ENCODE data around the gene MATK.
"Not testable (repeated sequence)": the region's sequence is repeated elsewhere in the genome, so short reads cannot be mapped to it uniquely, and the experiment has no call there.

Gene MATK

DNA sequence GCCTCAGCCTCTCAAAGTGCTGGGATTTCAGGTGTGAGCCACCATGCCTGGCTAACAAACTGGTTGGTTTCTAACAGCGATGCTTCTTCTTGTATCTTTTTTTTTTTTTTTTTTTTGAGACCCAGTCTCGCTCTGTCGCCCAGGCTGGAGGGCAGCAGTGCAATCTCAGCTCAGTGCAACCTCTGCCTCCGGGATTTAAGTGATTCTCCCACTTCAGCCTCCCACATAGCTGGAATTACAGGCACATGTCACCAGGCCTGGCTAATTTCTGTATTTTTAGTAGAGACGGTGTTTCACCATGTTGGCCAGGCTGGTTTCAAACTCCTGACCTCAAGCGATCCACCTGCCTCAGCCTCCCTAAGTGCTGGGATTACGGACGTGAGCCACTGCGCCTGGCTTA, 30.0 kb upstream of the MATK start:
- DNase-seq (ENCODE audit: low spot score): not testable (repeated sequence)

DNA sequence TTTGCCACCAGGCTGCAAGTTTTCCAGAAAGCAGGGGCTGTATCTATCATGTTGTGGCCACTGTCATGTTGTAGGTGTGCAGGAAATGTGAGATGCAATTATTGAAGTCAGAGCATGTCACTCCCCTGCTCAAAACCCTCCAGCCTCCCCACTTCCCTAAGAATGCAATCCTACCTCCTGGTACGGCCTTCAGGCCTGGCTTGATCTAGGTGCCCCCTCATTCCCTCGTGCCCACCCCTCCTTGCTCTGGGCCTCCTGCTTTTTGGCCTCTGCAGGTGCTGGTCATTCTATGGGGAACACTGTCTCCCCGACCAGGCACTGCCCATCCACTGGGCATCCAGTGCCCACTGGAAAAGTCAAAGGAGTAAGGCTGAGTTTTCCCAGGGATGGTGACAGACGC, 28.5 kb upstream of the MATK start:
- DNase-seq (ENCODE audit: low spot score): no peak

DNA sequence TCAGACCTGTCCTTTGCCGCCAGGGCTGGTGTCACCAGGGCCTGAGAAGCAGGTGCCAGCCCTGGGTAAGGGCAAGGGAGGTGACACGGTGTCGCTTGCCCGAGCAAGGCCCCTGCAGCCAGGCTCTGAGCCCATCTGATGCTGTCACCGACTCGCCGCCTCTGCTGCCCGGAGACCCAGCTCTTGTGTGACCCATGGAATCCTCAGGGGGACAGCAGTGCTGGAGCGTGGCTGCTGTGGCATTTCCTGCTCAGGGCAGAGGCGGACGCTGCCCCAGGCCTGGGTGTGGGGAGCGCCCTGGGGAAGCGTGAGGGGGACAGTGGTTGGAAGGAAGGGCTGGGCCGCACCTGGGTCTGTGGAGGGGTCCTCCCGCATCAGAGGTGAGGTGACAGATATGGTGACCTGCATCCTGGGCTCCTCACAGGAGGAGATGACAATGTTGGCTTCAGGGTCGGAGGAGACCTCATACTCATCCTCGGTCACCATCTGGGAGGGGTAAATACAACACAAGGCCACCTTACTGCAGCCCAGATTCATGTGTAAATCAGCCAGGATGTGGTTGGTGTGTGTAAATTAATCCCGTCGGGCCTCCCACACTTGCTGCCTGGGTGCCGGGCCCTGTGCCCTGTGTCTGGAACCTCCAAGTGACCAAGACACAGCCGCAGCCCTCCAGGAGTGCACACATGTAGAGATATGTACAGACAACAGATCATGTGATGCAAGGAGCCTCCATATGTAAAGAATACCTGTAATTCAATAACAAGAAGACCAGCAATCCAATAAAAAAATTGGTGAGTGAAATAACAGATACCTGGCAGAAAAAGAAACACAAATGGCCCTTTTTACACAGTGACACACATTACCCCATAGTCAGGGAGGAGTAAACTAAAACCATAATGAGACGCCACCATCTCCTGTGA, 27.6 kb upstream of the MATK start:
- DNase-seq (ENCODE audit: low spot score): no peak

- DNase-seq (ENCODE audit: low spot score): no peak
Observed at GRCh38 chr19:3810708-3811355, 24.7 kb upstream of the MATK start.

DNA sequence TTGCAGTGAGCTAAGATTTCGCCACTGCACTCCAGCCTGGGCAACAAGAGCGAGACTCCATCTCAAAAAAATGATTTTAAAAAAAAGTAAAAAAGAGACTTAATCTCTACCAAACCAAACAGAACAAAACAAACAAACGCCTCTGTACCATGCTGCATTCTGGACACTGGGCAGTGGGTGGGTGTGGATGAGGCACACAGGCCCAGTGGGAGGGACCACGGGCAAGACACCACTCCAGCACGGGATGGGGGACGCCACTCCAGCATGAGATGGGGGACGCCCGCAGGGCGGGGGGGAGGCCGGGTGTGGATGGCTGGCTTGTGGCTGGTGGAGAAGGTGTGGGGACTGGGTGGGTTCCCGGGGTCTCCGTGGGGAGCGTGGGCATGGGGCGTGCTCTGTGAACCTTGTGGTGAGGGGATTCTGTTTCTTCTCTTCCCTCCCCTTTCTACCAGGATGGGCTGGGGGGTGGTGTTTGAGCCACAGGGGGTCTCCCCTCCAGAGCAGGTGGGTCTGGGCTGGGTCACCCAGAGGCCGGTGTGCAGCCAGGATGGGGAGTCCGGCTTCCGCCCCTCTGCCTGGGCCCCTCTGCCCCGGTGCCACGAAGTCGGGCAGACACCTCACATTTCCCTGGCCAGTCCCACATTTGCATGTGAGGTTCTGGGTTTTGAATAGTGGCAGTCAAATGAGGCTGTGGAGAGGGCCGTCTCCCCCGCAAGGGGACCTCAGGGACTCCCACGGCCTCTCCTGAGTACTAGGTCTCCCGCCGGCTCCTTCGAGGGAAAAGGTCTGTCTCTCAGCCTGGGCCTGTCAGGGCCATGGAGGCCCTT, 23.9 kb upstream of the MATK start:
- DNase-seq (ENCODE audit: low spot score): no peak

GRCh38 chr19:3808420-3809143, 22.4 kb upstream of the MATK start:
- no peak for DNase-seq (ENCODE audit: low spot score)

DNA sequence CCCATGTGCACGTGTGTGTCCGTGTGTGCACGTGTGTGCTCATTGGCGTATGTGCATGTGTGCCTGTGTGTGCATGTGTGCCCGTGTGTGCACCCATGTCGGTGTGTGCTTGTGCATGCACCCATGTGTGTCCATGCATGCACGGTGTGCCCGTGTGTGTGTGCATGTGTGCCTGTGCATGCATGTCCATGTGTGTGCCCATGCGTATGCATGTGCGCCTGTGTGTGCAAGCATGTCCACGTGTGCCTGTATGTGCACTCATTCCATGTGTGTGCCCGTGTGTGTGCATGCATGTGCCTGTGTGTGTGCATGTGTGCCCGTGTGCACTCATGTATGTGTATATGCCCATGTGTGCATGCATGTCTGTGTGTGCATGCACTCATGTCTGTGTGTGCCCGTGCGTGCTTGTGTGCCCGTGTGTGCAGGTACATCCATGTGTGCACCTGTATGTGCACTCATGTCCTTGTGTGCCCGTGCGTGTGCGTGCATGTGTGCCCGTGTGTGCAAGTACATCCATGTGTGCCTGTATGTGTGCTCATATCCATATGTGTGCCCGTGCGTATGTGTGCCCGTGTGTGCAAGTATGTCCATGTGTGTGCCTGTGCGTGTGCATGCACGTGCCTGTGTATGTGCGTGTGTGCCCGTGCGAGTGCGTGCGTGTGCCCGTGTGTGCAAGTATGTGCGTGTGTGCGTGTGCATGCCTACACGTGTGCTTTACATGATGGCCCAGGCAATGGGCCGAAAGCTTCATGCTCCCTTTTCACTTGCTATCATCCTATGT, 21.6 kb upstream of the MATK start:
- DNase-seq (ENCODE audit: low spot score): no peak

DNA sequence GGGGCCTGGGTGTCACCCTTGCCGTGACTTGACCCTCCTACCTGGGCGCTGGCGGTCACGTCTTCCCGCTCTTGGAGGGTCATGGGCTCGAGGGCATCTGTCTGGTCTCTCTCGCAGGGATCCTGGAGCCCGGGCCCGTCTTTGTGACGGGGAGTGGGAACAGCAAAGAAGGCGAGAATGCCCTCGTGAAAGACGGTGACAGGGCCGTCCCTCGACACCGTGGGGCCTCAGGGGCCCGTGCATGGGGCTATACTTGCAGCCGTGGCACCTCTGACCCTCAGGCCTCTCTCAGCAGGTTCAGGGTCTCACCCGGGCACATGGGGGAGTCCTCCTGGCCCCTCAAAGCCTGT, 20.9 kb upstream of the MATK start:
- DNase-seq (ENCODE audit: low spot score): no peak

DNA sequence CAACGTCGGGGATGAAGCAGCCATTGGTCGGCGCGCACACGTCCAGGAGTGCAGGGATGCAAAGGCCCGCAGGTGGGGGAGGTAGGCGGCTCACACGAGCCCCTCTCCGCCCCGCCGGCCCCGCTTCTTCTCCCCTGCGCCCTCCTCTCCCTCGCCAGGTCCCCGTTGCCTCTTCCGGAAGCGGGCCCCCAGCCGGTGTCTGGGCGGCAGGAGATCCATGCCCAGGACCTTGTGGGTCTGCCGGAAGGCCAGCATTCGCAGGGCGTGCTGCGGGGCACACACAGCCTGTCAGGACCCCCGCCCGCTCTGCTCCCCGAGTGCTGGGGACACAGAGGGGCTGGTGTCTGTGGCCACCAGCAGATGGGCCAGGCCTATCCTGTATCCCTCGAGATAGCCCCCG, 19.7 kb upstream of the MATK start:
- DNase-seq (ENCODE audit: low spot score): no peak

DNA sequence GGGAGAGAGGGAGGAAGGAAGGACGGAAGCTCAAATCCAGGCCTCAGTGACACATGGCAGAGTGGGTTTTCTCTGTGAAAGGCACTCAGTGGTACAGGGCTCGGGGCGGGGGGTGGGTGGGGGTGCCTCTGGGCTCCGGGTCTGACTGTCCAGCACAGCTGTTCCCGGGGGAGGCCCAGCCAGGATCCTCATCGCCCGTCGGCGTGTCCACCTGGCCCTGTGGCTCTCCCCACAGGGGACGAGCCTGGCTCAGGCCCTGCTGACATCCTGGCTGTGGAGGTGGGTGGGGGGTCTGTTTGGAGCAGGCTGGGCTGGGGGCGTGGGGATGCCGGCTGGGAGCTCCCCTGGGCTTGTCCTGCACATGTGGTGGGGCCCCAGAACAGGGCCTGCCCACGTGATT, 18.2 kb upstream of the MATK start:
- DNase-seq (ENCODE audit: low spot score): no peak

GRCh38 chr19:3803986-3804385, 17.8 kb upstream of the MATK start:
- DNase-seq (ENCODE audit: low spot score): no peak

DNA sequence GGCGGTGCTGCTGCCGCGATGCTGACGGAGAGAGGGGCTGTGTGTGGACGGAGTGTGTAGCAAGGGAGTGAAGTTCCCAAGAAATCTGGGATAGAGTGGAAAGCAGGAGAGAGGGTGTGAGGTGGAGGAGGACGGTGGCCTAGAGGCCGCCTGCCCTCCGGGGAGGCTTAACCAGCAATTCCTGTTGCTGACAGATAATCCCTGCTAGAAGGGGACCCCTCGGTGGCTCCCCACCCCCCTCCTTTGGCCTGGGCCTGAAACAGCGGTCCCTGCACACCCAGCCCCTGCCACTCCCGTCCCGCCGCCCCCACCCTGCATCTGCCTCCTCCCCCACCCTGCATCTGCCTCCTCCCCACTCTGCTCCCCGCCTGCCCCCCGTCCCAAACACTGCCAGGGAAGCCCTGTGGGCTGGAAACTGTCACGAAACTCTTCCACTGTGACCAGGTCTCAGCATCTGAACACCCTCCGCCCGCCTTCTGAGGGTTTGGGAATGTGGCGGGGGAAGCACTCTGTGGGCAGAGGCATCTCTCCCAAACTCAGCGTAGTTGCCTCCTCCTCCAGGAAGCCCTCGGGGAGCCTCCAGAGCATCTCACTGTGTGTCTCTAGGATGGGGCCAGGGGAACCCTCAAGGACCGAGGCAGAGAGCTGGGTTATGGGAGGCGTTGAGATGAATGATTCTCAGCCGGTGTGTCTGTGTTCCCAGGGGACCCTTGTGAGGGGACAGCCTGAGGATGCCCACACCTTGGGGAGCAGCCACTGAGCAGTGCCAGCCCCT, 17.1 kb upstream of the MATK start:
- no peak for DNase-seq (ENCODE audit: low spot score)

- no peak for DNase-seq (ENCODE audit: low spot score)
Observed at GRCh38 chr19:3801412-3802096, 15.4 kb upstream of the MATK start.

DNA sequence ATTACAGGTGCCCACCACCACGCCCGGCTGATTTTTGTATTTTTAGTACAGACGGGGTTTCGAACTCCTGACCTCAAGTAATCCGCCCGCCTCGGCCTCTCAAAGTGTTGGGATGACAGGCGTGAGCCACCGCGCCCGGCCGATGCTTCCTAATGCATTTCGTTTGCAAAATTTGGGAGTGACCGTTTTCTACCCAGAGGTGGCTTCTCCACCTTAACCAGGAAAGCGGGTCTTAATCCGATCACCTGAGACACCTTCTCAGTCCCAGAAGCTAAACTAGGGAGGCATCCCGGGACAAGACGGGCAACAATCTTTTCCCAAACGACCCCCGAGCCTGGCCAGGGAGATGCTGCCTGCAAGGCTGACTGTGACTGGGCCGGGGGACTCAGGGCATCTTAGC, 14.8 kb upstream of the MATK start:
- DNase-seq (ENCODE audit: low spot score): no peak

DNA sequence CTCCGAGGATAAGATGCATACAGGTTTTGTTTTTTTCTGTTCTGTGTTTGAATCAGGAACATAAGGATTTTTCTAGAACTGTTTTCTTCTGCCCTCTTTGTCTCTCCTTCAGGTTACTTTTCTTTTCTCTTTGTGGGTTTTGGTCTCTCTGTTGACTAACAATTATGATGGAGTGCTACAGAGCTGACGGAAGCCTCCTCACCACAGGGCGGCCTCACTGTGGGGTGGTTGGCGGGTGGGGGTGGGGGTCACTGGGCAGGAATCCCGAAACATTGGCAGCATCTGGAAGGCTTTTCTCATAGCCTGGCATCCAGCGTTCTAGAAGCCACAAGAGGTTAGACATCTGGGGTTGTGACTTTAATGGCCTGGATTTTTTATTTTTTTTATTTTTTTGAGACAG, 12.0 kb upstream of the MATK start:
- no peak for DNase-seq (ENCODE audit: low spot score)

DNA sequence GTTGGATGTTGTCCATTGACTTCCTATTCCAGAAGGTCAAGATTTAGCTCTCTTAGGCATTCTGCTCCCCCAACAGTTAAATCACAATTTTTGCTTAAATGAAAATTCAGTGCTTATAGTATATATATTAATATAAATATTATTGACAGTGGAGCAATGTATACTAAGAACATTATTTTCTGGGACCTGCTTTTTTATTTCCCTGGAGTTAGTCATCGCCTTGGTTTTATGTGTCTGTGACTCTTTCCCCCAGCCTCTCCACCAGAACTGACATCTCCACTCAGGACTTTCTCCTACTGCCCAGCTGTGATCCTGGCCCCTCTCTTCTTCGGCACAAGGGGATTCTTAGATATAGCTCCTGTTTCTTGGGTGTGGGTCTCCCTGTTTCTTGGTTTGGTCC, 10.2 kb upstream of the MATK start:
- DNase-seq (ENCODE audit: low spot score): no peak

GRCh38 chr19:3793799-3794198, 7.6 kb upstream of the MATK start:
- no peak for DNase-seq (ENCODE audit: low spot score)

GRCh38 chr19:3792114-3792513, 5.9 kb upstream of the MATK start:
- DNase-seq (ENCODE audit: low spot score): no peak

DNA sequence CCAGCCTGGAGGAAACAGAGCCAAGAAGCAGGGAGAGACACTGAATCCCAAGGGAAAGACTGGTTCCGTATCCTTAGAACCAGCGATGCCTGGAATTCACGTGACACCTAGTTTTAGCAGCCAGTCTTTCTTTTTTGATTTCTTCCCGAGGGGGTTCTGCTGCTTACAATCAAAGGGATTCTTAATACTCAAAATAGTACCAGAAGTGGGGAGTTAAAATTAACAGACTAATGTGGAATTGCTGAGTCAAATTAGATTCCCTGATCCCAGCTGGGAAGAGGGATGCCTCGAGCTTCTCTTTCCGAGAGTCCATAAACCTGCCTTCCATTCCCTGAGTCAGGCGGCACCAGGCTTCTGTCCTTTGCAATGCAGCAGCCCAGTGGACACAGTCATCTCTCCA, 4.8 kb upstream of the MATK start:
- no peak for DNase-seq (ENCODE audit: low spot score)

DNA sequence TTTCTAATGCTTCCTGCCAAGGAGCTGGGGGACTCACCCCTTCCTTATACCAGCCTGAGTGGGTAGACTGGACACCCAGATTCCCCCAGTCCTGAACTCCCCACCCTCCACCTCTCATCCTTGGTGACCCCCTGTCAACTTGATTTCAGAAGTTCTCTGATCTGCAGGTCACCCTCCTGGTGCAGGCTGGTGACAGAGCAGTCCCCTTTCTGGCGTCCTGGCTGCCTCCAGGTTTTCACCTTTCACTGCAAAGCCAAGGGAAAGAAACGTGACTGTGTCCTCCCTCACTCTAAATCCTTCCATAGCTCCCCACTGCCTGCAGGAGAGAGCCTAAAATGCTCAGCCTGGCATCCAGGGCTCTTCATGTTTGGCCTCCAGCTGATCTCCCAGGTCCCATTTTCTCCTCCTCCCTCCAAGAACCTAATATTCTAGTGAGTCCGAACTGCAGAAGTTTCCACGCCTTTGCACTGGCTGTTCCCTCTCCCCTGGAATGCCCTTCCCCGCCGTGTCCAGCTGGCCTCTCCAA, 4.1 kb upstream of the MATK start:
- DNase-seq (ENCODE audit: low spot score): no peak
